Measurements from ENCODE around the gene QRFP.
"Not testable (repeated sequence)": the region's sequence is repeated elsewhere in the genome, so short reads cannot be mapped to it uniquely, and the experiment has no call there.

Gene QRFP

DNA sequence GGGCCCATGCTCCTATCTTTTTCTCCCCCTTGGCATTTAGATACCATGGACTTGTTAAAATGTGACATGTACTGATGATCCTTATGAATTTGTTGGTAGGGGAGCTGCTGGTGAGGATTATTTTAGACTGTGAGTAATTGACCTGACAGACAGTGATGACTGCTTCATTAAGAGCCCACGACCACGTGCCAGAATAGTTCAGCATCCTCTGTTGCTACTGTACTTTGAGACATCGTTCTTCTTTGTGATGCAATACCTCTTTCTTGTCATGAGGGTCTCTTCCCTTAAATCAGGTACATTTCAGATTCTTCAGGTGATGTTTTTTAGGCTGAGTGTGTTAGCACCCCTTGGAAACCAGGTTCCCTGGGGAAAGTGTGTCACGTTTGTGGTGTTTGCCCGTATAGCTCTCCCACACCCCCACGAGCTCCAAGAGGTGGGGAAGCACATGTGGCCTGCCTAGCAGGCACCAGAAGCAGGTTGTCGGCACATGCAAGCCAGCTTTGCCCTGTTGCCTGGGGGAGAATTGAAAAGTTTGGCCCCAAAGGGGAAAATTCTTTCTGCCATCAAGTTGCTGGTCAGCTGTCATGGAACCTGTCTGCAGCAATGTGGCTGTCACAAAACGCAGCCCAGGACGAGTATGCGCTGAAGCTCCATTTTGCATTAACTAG, 25.1 kb downstream of the QRFP start:
- no peak for DNase-seq

- no peak for DNase-seq
These were observed 25.9 kb downstream of the QRFP start for GRCh38 chr9:130870491-130871381.

DNA sequence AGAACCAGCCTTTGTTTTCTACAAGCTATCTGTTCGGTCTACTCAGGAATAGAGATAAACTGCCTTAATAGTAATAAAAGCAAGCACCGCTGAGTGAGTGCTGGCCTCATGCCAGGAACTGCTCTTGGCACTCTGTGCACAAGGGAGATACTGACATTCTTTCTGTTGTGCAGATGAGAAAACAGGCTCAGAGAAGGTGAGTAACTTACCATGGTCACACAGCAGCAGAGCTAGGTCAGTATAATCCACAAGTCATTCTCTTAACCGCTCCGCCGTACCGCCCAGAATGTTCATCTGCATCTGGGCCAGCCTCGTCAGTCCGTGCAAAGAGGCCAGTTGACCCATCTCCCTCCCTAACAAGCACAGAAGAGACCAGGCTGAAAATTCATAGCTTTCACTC, 27.4 kb downstream of the QRFP start:
- DNase-seq: no peak

DNA sequence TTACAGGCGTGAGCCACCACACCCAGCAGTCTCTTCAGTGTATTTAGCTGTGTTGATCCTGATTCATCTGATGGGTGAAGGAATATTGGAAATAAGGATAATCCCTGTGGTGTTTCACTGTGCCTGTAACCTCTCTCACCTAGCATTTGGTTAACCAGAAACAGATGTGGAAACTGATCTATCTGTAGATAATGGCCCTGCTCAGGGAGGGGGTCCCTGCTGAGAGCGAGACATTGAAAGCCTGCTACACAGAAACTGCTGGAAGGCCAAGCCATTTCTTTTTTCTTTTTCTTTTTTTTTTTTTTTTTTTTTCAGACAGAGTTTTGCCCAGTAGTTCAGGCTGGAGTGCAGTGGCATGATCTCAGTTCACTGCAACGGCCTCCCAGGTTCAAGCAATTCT, 28.4 kb downstream of the QRFP start:
- no peak for DNase-seq

GRCh38 chr9:130867556-130867955, 29.1 kb downstream of the QRFP start:
- no peak for DNase-seq

DNA sequence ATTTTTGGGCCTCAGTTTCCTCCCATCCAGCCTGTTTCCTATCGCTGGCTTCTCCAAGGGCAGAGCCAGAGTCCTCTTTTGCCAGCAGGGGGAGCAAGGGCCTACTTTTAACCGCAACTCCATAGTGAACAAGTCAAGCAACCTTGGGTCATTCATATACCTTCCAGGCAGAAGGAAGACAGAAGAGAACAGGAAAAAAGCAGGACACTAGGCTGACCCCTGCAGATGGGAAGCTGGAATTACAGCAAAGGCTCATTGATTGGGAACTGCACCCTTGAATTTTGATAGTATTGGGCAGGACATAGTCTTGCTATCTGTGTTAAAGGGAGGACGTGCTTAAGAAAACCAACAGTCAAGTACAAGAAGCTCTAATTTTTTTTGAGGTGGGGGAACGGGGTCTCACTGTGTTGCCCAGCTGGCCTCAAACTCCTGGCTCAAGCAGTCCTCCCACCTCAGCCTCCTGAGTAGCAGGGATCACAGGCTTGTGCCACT, 30.1 kb downstream of the QRFP start:
- peak; percentile 21 for DNase-seq

DNA sequence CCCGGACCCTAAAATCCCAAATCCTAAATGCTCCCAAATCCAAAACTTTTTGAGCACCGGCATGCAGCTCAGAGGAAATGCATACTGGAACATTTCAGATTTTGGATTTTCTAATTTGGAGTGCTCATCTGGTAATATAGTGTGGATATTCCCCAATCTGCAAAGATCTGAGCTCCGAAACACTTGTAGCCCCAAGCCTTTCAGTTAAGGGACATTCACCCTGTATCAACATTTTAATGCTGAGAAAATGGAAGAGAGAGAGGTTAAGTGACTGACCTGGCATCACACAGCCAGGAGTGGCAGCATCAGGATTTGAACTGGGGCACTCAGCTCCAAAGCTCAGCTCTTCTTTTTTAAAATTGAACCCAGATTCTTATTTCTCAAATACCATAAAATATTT, 30.7 kb downstream of the QRFP start:
- no peak for DNase-seq

- no peak for DNase-seq
These were observed 32.1 kb downstream of the QRFP start for GRCh38 chr9:130864541-130864940.

GRCh38 chr9:130862747-130863146, 33.9 kb downstream of the QRFP start:
- DNase-seq: no peak

- DNase-seq: no peak
These were observed 34.4 kb downstream of the QRFP start for GRCh38 chr9:130862217-130862616.

- DNase-seq: no peak
These were observed 35.0 kb downstream of the QRFP start for GRCh38 chr9:130861372-130862180.

DNA sequence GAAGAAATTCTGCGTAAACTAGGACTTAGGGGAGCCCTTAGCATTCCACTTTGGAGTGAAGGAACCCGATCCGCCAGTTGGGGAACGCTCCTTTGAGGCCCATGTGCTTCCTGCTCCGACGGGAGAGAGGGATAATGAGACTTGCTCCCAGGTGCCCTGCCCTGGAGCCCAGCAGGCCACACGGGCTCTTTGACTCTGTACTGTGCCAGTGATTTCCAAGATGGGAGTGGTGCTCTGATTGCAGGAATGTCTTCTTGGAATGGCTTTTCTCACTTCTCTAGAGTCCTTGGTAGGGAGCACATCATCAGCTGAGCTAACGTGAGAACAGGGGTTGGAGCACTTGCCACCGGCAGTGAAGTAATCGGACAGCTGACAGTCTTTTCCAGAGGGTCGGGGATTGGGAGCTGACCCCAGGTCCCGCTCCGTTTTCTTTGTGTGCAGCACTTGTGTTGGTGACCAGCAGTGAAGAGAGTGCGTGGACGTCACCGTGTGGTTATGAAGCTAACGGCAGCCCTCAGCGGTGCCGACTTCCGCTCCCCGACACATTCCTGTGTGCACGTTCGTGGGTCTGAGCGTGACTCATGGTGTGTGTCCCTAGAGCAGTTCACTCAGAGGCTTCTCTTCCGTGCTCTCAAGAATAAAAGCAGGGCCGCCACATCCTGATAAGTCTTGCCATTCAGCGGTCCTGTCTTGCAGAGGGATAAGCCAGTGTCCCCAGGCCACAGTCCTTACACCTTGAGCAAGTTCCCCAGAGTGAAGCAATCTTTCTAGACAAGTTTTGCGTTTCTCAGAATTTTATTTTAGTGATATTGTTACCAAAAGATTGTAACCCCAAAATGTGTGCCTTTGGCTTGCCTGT, 35.9 kb downstream of the QRFP start:
- DNase-seq: no peak

- no peak for DNase-seq
These were observed 37.6 kb downstream of the QRFP start for GRCh38 chr9:130858739-130859705.

- no peak for DNase-seq
These were observed 38.5 kb downstream of the QRFP start for GRCh38 chr9:130857864-130858738.

DNA sequence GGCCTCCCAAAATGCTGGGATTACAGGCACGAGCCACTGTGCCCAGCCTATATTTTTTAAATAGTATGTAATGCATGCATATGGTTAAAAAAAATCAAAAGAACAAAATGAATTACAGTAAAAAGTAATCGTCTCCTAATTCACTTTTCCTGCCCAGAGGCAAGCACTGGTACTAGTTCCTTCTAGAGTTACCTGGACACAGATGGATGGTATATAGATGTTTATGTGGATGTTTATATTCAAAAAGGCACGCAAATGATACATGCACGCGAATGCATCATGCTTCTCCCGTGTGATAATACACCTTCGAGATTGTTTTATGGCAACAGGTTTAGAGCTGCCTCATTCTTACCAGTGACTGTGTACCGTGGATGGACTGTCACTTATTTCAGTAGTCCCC, 40.1 kb downstream of the QRFP start:
- no peak for DNase-seq

- DNase-seq: no peak
These were observed 41.8 kb downstream of the QRFP start for GRCh38 chr9:130854835-130855234.

- no peak for DNase-seq
These were observed 42.5 kb downstream of the QRFP start for GRCh38 chr9:130854092-130854491.

DNA sequence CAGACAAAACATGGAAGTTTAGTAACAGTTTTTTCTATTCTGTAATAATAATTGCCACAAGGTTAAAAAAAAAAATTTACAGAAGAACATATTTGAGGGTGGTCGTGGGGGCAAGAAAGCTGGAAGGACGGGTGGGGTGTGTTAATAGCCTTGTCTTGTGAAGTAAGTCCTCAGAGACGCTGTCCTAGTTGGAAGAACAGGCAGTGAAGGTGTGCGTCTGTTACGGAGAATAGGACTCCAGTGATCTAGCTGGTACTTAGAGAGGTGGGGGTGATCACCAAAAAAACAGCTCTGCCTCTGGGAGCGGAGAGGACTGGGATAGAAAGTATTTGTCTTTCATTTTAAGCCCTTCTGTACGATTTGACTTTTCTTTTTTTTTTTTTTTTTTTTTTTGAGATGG, 43.8 kb downstream of the QRFP start:
- no peak for DNase-seq

- no peak for DNase-seq
These were observed 47.3 kb downstream of the QRFP start for GRCh38 chr9:130849356-130849755.

DNA sequence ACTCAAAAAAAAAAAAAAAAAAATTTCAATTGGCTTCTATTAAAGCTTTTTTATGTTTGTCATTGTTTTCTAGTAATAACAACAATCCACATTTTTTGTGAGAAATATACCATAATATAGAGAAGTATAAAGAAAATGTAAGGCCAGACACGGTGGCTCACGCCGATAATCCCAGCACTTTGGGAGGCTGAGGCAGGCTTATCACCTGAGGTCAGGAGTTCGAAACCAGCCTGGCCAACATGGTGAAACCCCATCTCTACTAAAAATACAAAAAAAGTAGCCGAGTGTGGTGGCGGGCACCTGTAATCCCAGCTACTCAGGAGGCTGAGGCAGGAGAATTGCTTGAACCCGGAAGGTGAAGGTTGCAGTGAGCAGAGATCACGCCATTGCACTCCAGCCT, 48.1 kb downstream of the QRFP start:
- not testable (repeated sequence) for DNase-seq
